HG02623 (cell line): Measurements from ENCODE around the gene TMED9.

Experiments used
- ATAC-seq: cut with Tn5 transposase; IDR thresholded peaks from one replicate; pipeline ENCODE4 v1.9.1; 2021; ENCODE audit warnings: moderate library complexity; ENCODE audit not compliant: unreplicated experiment

Gene TMED9

GRCh38 chr5:177576169-177576568 is 15.8 kb upstream of the TMED9 start:
- ATAC-seq = no peak

GRCh38 chr5:177578316-177578715 is 13.7 kb upstream of the TMED9 start:
- ATAC-seq = no peak

GRCh38 chr5:177588413-177588909 is 3.5 kb upstream of the TMED9 start:
- ATAC-seq = no peak

DNA sequence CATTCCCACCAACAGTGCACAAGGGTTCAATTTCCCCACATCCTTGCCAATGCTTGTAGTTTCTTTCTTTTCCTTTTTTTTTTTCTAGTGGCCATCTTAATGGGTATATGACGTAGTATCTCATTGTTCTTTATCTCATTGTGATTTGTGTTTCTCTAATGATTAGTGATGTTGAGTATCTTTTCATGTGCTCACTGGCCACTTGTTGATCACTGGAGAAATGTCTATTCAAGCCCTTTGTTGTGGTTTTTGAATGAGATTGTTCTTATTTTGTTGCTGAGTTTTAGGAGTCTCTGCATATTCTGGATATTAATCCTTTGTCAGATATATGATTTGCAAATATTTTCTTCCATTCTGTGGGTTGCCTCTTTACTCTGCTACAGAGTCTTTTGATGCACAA is 1.6 kb upstream of the TMED9 start:
- ATAC-seq = no peak

DNA sequence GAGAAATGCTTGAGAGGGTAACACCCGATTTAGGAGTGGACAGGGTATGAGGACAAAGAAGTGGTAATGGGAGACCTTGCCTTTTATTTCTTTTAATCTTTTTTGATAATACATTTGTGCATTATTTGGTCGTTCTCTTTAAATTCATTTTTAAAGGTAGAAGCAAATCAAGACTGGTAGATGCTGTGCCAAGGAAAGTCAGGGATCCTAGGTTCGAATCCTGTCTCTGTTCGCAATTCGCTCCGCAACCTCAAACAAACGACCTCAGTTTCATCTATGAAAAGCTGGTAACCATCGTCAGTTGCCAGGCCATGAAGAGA is 353 bp upstream of the TMED9 start:
- ATAC-seq = no peak

GRCh38 chr5:177592905-177593304 is 902 bp downstream of the TMED9 start:
- ATAC-seq = no peak

DNA sequence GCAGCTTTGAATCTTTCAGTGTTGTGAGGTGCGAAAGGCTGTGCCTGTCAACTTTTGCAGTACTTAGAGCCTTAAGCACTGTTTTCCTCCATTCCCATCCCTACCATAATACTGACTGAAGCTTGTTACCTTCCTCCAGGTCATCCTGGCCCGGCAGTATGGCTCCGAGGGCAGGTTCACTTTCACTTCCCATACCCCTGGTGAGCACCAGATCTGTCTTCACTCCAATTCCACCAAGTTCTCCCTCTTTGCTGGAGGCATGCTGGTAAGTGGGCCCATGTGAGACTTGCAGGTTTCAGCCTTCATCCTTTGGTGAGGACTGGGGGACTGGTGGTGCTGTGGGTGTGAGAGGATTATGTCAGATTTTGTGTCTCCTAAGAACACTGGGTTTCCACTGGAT is 1.5 kb downstream of the TMED9 start:
- no peak for ATAC-seq

DNA sequence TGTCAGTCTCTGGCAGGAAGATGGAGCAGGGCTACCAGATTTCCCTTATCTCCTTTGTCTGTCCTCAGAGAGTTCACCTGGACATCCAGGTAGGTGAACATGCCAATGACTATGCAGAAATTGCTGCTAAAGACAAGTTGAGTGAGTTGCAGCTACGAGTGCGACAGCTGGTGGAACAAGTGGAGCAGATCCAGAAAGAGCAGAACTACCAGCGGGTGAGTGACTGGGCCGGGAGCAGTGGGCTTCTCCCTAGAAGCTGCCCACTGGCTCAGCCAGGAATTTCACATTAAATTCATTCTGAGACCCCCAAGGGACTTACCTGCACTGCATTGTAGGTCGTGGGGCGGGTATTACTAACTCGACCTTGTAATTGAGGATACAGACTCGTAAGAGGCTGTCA is 2.1 kb downstream of the TMED9 start:
- ATAC-seq = no peak

DNA sequence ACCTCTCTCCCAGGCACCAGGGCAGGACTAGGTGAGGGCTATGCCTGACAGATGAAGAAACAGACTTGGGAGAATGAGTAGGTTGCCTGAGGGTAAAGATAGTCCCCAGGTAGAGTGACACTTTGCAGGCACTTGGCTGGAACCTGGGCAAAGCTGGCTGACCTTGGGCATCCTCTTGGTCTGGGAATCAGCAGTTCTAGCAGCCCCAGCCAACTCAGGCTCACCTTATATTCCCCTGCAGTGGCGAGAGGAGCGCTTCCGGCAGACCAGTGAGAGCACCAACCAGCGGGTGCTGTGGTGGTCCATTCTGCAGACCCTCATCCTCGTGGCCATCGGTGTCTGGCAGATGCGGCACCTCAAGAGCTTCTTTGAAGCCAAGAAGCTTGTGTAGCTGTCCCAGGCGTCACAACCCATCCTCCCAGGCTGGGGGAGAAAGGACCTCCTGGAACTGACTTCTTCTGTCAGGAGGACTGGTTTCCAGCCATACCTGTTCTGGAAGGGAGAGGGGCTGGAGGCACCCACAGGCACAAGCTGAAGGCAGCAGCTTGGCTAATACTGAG is 3.1 kb downstream of the TMED9 start:
- no peak for ATAC-seq

DNA sequence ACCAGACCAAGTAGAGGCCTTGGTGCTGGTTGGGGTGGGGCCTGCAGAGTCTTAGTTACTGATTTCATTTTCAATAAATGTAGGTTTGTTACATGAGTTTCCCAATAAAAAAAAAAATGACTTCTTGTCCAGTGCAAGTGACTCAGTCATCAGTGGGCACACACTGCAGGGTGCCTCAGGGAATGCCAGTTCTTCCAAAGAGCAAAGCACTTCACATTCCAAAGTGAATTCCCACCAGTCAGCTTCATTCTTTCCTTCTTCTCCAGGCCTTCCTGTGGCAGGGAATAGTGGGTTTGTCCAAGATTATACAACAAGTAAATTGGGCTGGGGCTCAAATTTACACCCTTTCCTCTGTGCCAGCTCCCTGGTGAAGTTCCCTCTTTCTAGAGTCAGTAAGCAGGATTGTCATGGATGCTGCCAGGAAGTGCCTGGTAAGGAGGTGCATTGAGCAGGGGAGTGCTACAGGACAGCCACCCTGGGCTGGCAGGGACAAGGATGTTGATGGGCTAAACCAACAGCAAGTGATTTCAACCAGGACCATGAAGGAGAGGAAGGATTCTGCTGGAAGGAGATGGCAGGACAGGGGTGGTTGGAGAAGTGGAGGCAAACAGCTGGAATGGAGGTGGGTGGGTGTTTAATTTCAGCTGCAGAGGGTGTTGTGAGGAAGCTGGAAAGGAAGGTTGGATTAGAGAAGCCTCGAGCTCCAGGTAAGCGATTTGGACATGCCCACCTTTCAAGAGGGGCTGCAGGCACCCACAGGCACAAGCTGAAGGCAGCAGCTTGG is 4.2 kb downstream of the TMED9 start:
- no peak for ATAC-seq

GRCh38 chr5:177596775-177597238 is 4.8 kb downstream of the TMED9 start:
- ATAC-seq = no peak

- no peak for ATAC-seq
Measured at GRCh38 chr5:177598477-177598876, 6.5 kb downstream of the TMED9 start.

DNA sequence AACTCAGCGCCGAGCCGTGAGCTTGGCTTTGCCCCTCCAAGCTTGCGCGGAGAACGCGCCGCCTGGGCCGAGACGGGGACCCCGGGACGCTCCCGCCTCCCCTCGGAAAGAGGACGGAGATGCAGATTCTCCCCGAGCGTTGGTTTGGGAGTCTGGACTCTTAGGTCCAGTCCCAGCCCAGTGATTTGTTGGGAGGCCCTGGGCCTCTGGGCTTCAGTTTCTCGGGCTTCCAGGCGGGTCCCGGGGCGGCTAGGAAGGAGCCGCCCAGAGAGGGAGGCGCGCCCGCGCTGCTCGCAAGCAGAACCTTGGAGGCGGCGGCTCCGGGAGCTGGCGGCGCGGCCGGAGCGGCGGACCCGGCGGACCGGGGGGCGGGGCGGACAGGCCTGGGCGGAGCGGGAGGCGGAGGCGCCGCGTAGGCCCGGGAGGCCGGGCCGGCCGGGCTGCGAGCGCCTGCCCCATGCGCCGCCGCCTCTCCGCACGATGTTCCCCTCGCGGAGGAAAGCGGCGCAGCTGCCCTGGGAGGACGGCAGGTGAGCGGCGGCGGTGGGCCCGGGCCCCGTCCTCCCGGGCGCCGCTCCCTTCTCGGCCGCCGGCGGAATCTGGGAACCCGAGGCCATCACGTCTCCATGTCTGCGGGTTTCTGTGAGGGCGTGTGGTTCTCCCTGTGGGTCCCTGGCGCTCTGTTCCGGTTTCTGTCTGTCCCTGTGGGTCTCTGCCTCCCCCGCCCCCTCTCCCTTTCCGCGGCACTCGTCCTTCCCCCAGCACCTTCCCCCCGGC is 7.9 kb downstream of the TMED9 start, which contains the start of gene B4GALT7:
Gene B4GALT7 (plus strand): TSS at position 402 of the 777 bp plus-strand sequence. CDS start 79 bp downstream, at position 481.
- peak; percentile 82 for ATAC-seq

- no peak for ATAC-seq
Measured at GRCh38 chr5:177600508-177601018, 8.6 kb downstream of the TMED9 start.

DNA sequence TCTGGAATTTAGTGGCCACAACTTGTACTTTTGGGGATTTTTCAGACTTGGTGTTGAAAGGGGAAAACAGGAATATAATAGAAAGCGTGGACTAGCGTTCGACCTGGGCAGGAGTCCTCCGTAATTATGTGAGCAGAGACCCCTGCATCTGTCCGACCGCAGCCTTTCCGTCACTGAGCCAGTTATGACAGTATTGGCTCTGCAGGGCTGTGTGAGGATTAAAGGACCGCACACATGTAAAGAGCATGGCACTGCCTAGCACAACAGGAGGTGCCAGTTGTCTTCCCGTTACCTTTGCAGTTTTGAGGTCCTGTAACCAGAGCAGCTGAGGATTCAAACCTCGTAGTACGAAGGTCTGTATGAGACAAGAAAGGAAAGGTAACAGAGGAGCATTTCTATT is 9.1 kb downstream of the TMED9 start:
- no peak for ATAC-seq

DNA sequence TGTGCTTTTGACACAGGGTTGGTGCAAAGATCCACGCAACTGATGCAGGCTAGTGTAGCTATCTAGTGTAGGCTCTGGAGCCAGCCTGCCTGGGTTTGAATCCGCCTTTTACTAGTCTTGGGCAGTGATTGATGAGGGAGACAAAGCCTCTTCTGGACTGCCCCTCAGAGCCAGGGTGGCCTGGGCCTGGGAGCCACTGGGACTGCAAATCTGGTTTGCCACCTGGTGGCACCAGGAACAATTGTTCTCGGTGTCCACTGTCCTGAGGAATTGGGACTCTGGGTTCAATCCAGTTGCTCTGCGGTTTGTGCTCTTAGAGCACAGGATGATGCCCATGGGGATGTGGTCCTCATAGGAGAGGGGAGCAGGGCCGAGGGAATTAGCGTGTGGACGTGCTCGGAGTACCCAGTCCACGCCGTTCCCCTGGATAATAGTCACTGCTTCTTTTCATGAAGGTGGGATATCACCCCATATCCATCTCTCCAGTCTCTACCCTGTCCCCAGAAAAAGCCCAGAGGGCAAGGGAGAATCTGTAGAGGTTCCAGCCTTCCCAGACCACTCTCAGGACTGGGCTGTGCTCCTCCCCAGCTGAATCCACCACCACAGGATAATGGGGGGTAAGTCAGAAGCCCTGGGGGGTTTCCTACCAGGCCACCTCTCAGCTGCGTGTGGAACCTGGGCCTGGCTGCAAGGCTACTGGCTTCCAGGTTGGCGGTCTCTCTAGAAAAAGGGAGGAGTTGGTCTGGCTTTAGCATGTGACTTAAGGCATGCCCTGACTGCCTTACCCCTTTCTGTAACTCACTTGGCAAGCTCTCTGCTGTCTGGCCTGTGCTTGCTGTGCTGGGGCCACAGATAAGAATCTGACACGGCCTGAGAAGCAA is 9.8 kb downstream of the TMED9 start:
- ATAC-seq = no peak

- no peak for ATAC-seq
Measured at GRCh38 chr5:177602458-177602830, 10.4 kb downstream of the TMED9 start.

DNA sequence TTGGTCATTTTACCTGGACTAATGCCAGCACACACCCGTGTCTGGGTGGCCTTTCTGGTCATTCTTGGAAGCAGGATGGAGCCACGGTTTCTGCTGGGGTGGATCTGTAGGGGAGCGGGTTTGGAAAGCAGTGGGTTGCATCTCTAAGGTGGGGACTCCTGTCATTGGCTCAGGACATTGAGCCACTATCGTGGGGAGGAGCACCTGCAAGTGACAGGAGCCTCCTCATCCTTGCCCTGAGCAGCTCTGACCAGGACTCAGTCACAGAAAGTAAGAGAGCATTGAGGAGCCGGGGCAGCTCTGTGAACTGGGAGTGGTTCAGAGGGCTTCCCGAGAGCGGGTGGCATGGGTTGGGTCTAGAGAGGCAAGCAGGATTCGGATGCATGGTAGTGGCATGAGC is 11.6 kb downstream of the TMED9 start:
- no peak for ATAC-seq

- ATAC-seq = no peak
Measured at GRCh38 chr5:177604116-177604521, 12.1 kb downstream of the TMED9 start.

- ATAC-seq = no peak
Measured at GRCh38 chr5:177604656-177605055, 12.7 kb downstream of the TMED9 start.

DNA sequence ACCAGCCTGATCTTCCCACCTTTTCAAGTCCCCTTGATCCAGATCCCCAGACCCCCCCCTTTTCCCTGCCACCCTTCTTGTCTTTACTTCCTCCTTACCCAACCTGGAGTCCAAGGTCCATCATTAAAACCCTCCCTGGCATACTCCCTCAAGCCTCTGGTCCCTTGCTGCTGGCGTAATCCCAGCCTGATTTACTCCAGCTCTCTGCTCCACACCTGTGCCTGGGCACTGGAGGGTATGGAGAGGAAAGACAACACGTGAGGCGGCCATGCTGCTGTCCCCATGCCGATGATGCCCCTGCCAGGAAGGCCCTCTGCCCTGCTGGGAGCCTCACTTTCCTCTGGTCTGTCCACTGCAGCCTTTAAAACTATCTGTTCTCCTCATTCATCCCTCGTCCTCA is 13.1 kb downstream of the TMED9 start:
- no peak for ATAC-seq
